IPS-20b (cell line): ENCODE data around the gene LKAAEAR1.

Experiments used
- H3K27ac ChIP-seq: one replicate; pipeline ENCODE4 v1.5.1; 2013; ENCODE audit warnings: low read length
- H3K27me3 ChIP-seq: 2 replicates; pipeline ENCODE4 v1.6.1; 2013; ENCODE audit warnings: mild to moderate bottlenecking, low read length, inconsistent platforms; ENCODE audit not compliant: insufficient read depth
- H3K36me3 ChIP-seq: 2 replicates; pipeline ENCODE4 v1.6.1; 2013; ENCODE audit warnings: low read depth, mild to moderate bottlenecking, inconsistent platforms, low read length, moderate library complexity; ENCODE audit not compliant: insufficient read depth
- H3K4me1 ChIP-seq: 2 replicates; pipeline ENCODE4 v1.6.1; 2013; ENCODE audit warnings: mild to moderate bottlenecking, control low read depth, inconsistent platforms, low read length, moderate library complexity; ENCODE audit not compliant: insufficient read depth
- H3K4me3 ChIP-seq: 2 replicates; pipeline ENCODE4 v1.5.1; 2013; ENCODE audit warnings: mild to moderate bottlenecking, low read length, inconsistent platforms
- H3K9ac ChIP-seq: 2 replicates; pipeline ENCODE4 v1.6.1; 2013; ENCODE audit warnings: low read depth, mild to moderate bottlenecking, inconsistent platforms, low read length, moderate library complexity
- H3K9me3 ChIP-seq: 2 replicates; pipeline ENCODE4 v1.6.1; 2013; ENCODE audit warnings: mild to moderate bottlenecking, low read depth, low read length, inconsistent platforms; ENCODE audit not compliant: insufficient read depth

LKAAEAR1 gene

DNA sequence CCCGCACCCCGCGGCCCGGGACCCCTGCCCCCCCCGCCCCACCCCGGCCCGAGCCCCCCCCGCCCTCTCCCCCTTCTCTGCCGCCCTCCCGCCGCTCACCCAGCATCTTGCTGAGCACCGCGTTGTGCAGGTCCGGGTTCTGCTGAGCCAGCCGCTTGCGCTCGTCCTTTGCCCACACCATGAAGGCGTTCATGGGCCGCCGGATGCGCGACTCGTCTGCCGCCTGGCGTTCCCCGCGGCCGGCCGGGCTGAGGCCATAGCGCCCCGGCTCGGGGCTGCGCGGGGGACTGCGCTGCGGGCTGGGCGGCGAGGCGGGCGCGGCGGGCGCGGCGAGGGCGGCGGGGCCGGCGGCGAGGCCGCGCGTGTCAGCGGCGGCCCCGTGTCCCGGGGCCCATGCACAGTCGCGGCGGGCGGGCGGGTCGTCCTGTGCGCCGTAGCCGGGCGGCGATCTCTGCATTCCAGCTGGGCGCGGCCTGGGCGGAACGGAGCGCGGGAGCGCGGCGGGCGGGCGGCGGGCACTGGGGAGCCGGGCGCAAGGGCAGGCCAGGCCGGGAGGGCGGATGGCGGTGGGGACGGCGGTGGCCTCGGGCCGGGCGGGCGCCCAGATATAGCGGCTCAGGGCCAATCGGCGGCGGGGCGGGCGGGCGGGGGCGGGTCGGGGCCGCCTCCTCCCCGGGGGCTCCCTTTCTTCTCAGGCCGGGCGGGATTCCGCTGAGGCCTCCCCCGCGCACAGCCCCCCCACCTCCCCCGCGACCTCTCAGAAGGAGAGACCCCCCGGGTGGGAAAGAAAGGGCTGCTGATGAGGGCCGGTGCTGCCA is 34.9 kb downstream of the LKAAEAR1 start, which contains the start of gene SOX18:
SOX18 (minus strand) TSS at position 580 of the 818 bp plus-strand sequence; CDS start at position 457, 123 bp downstream.
- Histone ChIP-seq H3K27ac (no peak within 1 kb of the TSS), H3K9ac (no peak within 1 kb of the TSS), H3K4me1 (peaks cover 3% of the 10 kb centered on the region; the same call in 1 of the 2 replicates), H3K36me3 (no peaks in the 10 kb centered on the region), H3K4me3 (no peak within 1 kb of the TSS; the same call in 1 of the 2 replicates), H3K9me3 (no peaks in the 10 kb centered on the region), H3K27me3 (peaks cover 82% of the 10 kb centered on the region)

DNA sequence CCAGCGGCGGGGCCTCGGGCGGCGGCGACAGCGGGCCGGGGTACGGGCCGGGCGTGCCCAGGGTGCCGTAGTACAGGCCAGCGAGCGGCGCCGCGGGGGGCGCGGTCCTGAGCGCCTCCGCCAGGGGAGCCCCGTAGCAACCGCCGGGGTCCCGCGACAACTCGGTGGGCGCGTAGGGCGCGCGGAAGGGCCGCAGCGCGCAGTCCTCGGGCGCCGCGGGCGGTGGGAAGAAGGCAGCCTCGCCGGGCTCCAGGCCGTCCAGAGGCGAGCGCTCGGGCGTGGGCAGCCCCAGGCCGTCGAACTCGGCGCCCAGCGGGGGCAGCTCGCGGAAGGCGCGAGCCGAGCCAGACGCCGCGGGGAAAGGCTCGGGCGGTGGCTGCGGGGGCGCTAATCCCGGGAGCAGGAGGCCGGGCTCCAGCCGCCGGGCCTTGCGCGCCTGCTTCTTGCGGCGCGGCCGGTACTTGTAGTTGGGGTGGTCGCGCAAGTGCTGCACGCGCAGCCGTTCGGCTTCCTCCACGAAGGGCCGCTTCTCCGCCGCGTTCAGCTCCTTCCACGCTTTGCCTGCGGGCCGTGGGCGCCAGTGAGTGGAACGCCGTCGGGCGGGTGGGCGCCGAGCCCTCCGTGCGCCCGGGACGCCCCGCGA is 35.7 kb downstream of the LKAAEAR1 start:
- H3K27ac ChIP-seq, result no peak overlapping the region
- H3K27me3 ChIP-seq, result peaks cover 89% of the 10 kb centered on the region
- H3K9ac ChIP-seq, result no peak overlapping the region
- H3K4me3 ChIP-seq, result peak overlapping the region; percentile 26; the same call in 1 of the 2 replicates
- H3K9me3 ChIP-seq, result no peaks in the 10 kb centered on the region
- no peaks in the 10 kb centered on the region for H3K36me3 ChIP-seq
- H3K4me1 ChIP-seq, result no peaks in the 10 kb centered on the region

DNA sequence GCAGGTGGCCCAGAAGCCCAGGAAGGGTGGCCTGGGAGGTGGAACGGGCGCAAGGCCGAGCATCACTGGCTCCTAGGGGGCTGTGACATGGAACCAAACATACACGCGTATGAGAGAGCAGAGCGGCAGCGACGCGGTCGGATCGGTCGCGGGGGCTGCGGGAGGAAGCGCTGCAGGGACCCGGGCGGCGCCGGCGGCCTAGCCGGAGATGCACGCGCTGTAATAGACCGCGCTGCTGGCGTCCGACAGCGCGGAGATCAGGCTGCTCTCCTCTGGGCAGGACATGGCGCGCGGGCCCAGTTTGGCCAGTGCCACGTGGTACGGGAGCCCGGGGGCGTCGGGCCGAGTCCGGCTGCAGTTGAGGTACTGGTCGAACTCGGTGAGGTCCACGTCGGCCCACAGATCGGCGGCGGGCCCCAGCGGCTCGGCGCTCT is 36.2 kb downstream of the LKAAEAR1 start:
- Histone ChIP-seq H3K27ac (no peak overlapping the region), H3K36me3 (no peaks in the 10 kb centered on the region), H3K4me3 (peak overlapping the region; percentile 26; the same call in 1 of the 2 replicates), H3K9ac (no peak overlapping the region), H3K4me1 (no peaks in the 10 kb centered on the region), H3K27me3 (peaks cover 95% of the 10 kb centered on the region), H3K9me3 (no peaks in the 10 kb centered on the region)

DNA sequence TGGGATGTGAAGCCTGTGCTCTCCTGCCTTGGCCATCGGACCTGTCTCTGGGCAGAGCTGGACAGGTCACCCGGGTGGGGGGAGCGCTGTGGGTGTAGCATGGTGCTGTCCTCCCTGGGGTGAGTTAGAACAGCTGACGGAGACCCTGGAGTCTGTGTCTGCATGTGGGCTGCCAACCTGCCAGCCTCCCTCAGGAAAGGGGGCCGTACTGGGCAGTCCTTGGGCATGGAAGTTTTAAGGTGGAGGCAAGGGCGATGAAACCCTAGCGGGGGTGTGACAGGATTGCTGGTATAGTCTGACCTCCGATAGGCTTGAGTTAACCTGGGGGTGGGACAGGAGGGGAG is 37.2 kb downstream of the LKAAEAR1 start:
- Histone ChIP-seq H3K9me3 (no peaks in the 10 kb centered on the region), H3K27me3 (peaks cover 93% of the 10 kb centered on the region), H3K9ac (no peak overlapping the region), H3K27ac (no peak overlapping the region), H3K4me3 (no peak overlapping the region), H3K4me1 (no peaks in the 10 kb centered on the region), H3K36me3 (no peaks in the 10 kb centered on the region)

DNA sequence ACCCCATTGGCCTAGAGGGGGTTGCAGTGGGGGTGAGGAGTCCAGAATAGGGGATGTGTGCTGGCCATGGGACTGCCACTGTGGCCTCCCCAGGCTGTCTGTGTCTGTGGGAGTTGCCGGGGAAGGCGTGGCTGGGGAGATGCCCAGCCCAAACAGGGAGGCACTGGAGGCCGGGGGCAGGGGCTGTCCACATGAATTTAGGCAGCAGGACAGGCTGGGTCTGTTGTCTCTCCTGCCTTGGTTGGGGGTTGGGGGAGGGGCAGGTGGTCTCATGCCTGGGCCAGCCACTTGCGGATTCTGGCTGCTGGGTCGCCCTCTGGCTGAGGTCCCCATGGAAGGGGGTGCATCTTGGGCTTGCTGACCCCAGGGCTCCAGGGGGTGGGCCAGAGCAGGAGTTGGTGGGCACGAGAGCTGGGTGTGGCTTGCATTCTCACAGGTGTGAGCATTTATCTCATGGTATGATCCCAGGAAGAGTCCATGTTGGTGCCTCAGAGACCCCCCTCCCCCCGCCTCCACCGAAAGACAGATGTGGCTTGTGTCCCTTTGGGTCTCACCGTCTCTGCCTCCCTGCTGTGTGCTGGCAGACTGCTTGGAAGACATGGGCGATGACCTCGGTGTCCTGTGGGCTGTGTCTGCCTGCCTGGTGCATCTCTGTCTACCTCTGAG is 38.7 kb downstream of the LKAAEAR1 start:
- Histone ChIP-seq H3K27me3 (peaks cover 93% of the 10 kb centered on the region), H3K36me3 (no peaks in the 10 kb centered on the region), H3K27ac (no peak overlapping the region), H3K4me3 (no peak overlapping the region), H3K4me1 (no peaks in the 10 kb centered on the region), H3K9me3 (no peaks in the 10 kb centered on the region), H3K9ac (no peak overlapping the region)

DNA sequence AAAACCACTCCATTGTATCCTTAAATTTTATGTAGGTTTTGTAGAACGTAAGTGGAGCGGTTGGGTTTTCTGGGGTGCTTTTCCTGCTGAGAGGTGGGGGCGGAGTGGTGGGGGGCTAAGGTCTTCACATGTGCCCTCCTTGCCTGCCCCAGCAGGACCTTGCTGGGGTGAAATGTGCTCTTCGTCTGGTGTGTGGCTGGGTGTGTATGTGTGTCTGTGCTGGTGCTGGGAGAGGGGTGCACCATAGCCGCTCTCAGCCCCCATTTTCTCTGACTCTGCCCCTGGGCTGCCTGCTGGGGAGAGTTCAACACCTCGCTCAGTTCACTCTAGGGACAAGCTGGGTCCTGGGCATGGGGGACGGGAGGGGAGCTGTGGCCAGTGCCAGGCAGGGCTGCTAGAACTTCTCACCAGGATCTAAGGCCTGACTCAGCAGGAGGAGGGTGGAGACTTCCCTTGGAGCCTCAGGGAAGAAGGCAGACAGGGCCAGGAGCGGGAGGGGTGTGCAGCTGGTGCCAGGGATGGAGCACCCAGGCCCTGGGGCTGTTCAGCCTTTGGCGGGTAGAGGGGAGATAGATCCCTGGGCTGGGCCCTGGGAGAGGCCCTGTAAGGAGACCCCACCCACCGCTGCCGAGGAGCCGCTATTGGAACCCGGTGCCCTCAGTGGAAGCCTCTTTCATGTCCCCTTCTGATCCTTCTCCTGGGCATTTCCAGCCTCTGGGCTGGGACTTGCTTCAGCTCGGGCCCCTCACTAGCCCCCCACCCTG is 39.5 kb downstream of the LKAAEAR1 start:
- Histone ChIP-seq H3K27ac (no peak overlapping the region), H3K9ac (no peak overlapping the region), H3K4me1 (no peaks in the 10 kb centered on the region), H3K4me3 (no peak overlapping the region), H3K36me3 (no peaks in the 10 kb centered on the region), H3K9me3 (no peaks in the 10 kb centered on the region), H3K27me3 (peaks cover 93% of the 10 kb centered on the region)

DNA sequence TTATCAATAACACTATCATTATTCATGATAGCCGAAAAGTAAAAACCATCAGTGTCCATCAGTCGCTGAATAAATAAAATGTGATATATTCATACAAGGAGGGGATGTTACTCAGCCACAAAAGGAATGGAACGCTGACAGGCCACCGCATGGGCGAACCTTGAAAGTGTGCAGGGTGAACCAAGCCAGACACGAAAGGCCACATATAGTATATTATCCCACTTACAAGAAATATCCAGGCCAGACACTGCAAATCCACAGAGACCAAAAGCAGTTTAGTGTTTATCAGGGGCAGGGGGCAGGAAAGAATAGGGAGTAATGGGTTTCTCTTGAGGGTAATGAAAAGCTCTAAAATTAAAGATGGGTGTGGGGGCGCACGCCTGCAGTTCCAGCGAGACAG is 40.4 kb downstream of the LKAAEAR1 start:
- H3K27ac ChIP-seq, result no peak overlapping the region
- H3K27me3 ChIP-seq, result peaks cover 97% of the 10 kb centered on the region
- no peak overlapping the region for H3K4me3 ChIP-seq
- H3K4me1 ChIP-seq, result no peaks in the 10 kb centered on the region
- H3K9ac ChIP-seq, result no peak overlapping the region
- H3K9me3 ChIP-seq, result no peaks in the 10 kb centered on the region
- H3K36me3 ChIP-seq, result no peaks in the 10 kb centered on the region

DNA sequence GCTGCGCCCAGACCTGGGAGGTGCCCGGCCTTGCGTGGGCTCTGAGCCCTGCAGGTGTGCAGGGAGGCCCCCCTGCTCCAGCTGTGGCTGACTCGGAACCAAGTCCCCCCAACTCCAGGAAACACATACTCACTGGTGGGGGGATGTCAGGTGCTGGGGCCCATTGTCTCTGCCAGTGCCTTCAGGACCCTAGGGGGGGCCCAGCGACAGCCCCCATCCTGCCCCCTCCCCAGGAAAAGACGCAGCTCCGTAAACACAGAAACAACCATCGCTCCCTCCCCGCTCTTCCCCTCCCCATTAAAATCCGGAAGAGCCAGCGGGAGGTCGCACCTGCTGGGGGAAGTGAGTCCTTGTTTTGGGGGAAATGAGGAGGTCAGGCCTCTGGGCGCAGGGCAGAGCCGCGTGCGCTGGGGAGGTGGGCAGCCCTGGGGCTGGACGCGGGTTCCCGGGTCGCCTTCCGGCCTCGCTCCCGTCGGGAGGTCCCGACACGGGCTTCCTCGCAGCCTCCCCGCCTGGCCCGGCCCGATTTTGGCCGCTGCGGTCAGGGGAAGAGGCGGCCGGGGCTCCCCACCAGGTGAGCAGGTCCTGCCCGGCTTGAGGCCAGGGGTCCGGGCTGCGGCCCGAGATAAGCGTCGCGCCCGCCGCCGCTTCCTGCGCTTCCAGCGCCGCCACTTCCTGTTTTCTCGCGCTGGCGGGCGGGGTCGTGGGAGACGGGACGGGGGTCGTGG is 42.0 kb downstream of the LKAAEAR1 start:
- H3K27ac ChIP-seq, result no peak overlapping the region
- no peaks in the 10 kb centered on the region for H3K36me3 ChIP-seq
- H3K4me3 ChIP-seq, result peak overlapping the region; percentile 56; the same call in 1 of the 2 replicates
- H3K4me1 ChIP-seq, result no peaks in the 10 kb centered on the region
- H3K9me3 ChIP-seq, result no peaks in the 10 kb centered on the region
- H3K27me3 ChIP-seq, result peaks cover 97% of the 10 kb centered on the region
- no peak overlapping the region for H3K9ac ChIP-seq

DNA sequence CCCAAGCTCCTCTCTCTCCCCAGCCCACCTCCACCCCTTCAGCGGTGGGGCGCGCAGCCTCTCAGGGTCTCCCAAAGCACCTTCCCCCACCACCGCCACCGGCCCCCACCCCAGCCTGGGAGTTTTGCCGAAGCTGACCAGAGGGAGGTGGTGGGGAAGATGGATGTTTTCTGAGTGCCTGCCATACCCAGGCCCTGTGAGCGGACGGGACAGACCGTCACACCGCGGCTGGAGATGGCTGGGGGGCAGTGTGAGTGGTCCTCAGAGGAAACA is 42.5 kb downstream of the LKAAEAR1 start:
- no peaks in the 10 kb centered on the region; the same call in 1 of the 2 replicates for H3K4me1 ChIP-seq
- no peaks in the 10 kb centered on the region for H3K36me3 ChIP-seq
- H3K27ac ChIP-seq, result no peak overlapping the region
- no peak overlapping the region for H3K9ac ChIP-seq
- peaks cover 97% of the 10 kb centered on the region for H3K27me3 ChIP-seq
- H3K4me3 ChIP-seq, result peak overlapping the region; percentile 56; the same call in 1 of the 2 replicates
- H3K9me3 ChIP-seq, result no peaks in the 10 kb centered on the region

DNA sequence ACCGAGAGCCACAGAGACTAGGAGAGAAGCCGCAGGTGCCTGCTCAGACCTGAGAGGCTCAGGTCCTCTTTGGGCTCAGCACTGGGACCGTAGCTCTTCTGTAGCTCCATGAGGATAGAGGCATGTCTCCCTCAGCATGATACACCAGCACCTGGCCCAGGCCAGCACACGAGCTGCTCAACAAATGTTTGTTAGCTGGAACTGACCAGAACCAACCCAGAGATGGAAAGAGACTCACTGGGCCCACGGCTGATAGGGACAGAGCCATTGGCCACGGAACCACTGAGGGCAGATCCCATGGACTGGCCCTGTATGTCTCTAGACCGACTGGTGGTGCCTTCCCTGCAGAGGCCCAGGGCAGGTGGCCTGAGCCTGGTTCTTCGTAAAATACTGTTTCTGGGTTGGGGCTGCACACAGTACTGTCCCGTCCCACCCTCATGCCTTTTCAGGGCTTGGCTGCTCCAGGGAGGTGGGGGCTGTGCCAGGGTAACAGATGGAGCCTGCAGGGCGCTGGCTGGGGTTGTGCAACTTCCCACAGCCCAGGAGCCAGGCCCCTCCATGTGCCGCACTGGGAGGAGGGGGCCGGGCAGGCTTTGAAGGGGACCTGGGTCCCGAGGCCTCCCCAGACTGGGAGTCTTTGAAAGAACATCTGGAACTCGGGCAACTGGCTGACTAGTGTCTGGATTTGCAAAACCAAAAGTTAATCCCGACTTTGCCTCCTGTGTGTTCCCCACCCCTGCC is 43.0 kb downstream of the LKAAEAR1 start:
- Histone ChIP-seq H3K4me1 (no peaks in the 10 kb centered on the region; the same call in 1 of the 2 replicates), H3K9me3 (no peaks in the 10 kb centered on the region), H3K27ac (no peak overlapping the region), H3K36me3 (no peaks in the 10 kb centered on the region), H3K9ac (no peak overlapping the region), H3K4me3 (no peak overlapping the region), H3K27me3 (peaks cover 97% of the 10 kb centered on the region)
